CD4-positive, alpha-beta T cell treated with Interferon gamma for 1 hour (primary cell): ENCODE data around the gene HPSE2.

Source experiments
- DNase-seq: peaks from one replicate; pipeline ENCODE4 v3.0.0-alpha.2; 2020

Gene HPSE2

GRCh38 chr10:98422182-98422581 lies 813.5 kb downstream of the HPSE2 start:
- DNase-seq = no peak

- DNase-seq = no peak
Observed at GRCh38 chr10:98420786-98421185, 814.9 kb downstream of the HPSE2 start.

GRCh38 chr10:98419469-98420261 lies 816.0 kb downstream of the HPSE2 start:
- DNase-seq = no peak

GRCh38 chr10:98418665-98419468 lies 816.8 kb downstream of the HPSE2 start:
- DNase-seq = no peak

- DNase-seq = no peak
Observed at GRCh38 chr10:98417973-98418664, 817.5 kb downstream of the HPSE2 start.

GRCh38 chr10:98417481-98417959 lies 818.1 kb downstream of the HPSE2 start:
- no peak for DNase-seq

GRCh38 chr10:98416606-98417388 lies 818.9 kb downstream of the HPSE2 start:
- DNase-seq = no peak

GRCh38 chr10:98415731-98416119 lies 819.9 kb downstream of the HPSE2 start:
- no peak for DNase-seq

- DNase-seq = peak; percentile 45
Observed at GRCh38 chr10:98414932-98415730, 820.5 kb downstream of the HPSE2 start, which contains the start of gene PYROXD2. PYROXD2 (minus strand) TSS chr10:98415182; CDS start chr10:98415135, 47 bp downstream.

GRCh38 chr10:98414578-98414931 lies 821.1 kb downstream of the HPSE2 start:
- DNase-seq = no peak

GRCh38 chr10:98411768-98412167 lies 823.9 kb downstream of the HPSE2 start:
- DNase-seq = no peak

GRCh38 chr10:98411166-98411565 lies 824.5 kb downstream of the HPSE2 start:
- DNase-seq = no peak

GRCh38 chr10:98410759-98411158 lies 824.9 kb downstream of the HPSE2 start:
- DNase-seq = no peak

GRCh38 chr10:98410135-98410743 lies 825.4 kb downstream of the HPSE2 start:
- no peak for DNase-seq

GRCh38 chr10:98408799-98409198 lies 826.9 kb downstream of the HPSE2 start:
- no peak for DNase-seq

GRCh38 chr10:98407744-98408241 lies 827.9 kb downstream of the HPSE2 start:
- DNase-seq = no peak
